GM19324 (cell line): Measurements from ENCODE around the gene LENEP.
A peak's percentile ranks its signal among the peaks of the same experiment; 100 is the strongest.

Experiments
- ATAC-seq: cut with Tn5 transposase; IDR thresholded peaks from one replicate; pipeline ENCODE4 v1.9.1; 2021; ENCODE audit warnings: mild to moderate bottlenecking, moderate library complexity; ENCODE audit not compliant: unreplicated experiment, low FRiP score

The LENEP gene

DNA sequence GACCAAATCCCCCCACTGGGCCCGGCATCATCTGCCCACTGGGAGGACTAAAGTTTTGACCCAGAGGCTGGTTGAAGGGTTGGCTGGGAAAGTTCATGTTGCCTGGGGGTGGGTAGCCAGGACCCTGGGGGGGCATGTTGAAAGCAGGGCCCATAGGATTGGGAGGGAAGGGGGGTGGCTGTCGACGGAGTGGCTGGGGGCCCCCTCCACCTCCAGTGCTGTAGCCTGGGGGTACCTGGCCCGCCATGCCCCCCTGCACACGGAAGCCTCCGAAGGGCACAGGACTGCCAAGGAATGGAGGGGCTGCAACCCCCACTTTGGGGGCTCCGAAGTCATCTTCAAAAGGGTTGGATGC lies 34.0 kb upstream of the LENEP start:
- ATAC-seq, result no peak

DNA sequence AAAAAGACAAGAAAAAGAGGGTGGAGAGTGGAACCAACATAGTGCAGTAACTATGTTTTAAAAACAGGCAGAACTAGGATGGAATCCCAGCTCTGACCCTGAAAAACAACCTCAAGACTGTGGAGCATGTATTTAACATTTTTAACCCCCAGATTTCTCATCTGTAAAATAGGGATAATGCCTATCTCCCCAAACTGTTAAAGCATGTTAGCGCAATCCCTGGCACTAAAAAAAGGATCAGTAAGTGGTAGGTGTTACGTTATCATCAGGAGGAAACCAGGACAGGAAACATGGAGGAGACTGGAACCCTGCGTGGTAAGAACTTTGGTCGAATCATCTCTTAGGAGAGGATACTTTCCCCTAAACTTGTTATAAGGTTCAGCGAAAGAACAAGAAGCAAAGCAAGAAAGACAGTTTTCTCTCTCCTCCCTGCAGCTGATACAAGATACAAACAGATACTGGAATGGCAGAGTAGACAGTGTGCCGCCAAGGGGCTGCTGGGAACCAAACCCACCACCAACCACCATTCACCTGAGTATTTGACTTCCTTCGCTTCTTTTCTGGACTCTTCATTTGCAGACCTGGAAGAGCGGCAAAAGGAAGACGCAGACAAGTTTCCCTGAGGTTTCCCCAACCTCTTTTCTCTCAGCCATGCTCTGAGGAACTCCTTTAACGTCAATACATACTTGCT lies 32.8 kb upstream of the LENEP start:
- ATAC-seq, result no peak

DNA sequence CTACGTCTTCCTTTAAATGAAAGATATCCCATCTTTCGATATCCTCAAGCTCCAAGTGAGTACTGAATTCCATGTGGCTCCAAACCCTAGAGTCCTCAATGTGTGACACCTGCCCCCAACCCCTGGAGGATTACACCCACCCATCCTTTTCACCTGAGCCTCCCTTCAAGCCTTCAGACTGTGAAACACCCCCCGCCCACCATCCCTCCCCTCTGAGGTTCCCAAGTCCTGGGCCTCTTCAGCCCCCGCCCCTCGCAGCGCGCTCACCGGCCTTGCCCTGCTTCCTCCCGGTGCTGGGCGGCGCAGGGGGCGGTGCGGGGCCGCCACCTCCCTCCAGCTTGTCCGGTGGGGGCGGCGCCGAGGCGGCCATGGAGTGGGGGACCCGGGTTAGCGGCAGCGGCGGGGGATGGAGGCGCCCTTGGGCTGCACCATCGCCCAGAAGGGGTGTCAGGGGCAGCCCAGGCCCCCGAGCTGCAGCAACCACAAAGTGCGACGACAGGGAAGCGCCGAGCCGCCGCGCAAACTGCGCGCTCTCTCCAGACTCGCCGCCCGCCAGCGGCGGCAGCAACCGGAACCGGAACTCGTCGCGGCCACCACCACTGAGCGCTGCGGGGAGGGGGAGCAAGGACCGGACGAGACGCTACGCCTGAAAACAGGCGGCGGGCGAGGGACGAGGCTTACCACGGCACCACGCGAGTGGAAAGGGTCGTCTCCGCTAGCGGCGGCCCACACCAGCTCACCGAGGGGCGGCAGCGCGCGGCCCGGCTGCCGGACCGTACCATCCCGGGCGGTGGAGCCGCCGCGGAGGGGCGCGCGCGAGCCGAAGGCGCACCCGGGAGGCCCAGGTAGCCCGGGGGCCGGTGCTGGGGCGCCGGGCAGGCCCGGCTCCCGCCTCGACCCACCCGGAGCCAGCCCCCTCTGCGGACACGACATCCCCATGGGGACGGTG lies 31.9 kb upstream of the LENEP start, which contains the start of gene PYGO2:
Gene PYGO2, minus strand, starts transcription at position 576 of the 949 bp plus-strand sequence. Its CDS starts 206 bp downstream, at position 370.
- peak; percentile 73 for ATAC-seq

DNA sequence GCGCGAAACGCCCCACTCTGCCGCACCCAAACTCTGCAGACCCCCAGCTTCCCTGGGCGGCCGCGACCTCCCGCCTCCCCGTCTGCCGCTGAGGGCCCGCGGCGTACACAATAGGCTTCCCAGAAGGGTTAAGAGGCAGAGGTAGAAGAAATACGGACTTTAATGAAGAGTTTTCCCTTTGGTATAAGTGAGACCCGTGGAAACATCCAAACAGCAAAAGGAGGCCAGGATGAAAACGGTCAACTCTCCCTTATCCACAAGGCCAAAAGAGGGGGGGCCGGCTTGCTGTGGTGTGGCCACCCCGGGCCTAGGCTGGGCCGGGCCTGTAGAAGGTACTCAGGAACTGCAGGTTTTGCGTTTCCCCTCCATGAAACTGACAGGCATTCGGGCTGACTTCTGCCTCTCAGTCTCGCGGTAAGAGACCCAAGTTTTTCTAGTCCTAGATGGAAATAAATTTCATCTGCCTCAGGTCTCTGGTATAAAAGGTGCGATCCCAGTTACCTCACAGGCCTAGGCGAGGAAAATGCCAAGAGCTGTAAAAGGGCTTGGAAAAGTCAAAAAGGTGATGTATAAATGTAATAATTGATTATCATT lies 31.1 kb upstream of the LENEP start:
- ATAC-seq, result peak; percentile 9

DNA sequence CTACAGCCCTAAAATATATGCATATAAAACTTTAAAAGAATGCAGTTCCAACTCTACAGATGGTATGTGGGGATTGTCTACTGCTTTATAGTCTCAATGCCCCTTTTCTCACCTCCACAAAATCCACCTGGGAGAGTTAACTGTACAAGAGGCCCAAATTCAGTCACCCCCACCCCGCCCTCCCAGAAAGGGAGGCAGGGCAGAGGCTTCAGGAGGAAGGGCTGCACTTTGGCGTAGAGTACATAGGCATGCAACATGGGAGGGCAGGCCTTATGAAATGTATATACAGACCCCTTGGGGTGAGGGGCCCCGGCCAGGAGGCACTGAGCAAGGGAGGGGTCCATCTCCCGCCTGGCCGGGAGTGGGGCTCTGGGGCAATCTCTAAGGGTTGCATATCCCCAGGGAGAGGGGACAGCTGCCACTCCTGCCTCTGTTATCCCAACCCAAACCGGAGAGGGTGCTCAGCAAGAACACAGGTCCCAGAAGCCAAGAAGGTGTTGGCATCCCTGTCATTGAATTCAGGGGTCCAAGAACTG lies 30.5 kb upstream of the LENEP start:
- ATAC-seq, result no peak

DNA sequence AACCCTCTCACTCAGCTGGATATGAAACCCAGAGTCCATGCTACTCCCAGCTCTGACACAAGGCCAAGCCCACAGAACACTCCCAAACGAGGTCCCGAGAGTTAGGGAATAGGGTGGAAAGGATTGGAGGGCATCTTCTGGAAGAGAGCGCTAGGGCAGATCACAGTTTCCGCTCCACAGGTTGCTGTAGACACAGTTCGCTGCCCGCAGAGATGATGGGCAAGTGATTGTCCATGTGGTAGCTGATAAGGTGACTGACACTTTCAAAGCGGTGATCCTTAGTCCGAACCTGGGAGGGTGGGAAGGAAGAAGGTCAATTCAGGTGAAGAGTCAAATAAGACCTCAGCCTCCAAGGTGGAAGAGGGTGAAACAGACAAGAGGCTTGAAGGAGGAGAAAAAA lies 29.7 kb upstream of the LENEP start:
- ATAC-seq, result no peak

DNA sequence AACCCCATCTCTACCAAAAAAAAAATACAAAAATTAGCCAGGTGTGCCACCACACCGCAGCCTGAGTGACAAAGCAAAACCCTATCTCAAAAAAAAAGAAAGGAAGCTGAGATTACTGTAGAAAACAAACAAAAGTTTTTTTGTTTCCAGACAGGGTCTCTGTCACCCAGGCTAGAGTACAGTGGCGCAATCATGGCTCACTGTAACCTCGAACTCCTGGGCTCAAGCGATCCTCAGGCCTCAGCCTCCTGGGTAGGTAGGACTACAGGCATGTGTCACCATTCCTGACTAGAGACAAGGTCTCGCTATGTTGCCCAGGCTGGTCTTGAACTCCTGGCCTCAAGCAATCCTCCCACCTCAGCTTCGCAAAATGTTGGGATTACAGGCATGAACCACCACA lies 29.0 kb upstream of the LENEP start:
- ATAC-seq, result no peak

DNA sequence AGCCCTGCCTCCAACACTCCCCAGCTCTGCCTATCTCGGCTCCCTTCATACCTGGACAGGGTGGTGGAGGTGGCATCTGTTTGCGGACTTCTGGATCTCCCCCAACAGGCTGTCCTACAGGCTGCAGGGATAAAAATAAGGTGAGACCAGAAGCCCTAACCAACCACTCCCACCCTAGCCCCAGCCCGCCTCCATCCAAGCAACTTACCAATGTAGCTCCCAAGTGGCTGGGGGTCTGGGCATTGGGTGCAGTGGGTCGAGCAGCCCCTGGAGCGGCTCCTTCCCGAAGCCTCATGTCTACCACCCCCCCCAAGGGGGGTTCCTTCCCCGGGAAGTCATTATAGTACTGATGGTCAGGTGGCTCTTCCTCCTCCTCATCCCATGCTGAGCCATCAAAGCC lies 27.3 kb upstream of the LENEP start:
- no peak for ATAC-seq

DNA sequence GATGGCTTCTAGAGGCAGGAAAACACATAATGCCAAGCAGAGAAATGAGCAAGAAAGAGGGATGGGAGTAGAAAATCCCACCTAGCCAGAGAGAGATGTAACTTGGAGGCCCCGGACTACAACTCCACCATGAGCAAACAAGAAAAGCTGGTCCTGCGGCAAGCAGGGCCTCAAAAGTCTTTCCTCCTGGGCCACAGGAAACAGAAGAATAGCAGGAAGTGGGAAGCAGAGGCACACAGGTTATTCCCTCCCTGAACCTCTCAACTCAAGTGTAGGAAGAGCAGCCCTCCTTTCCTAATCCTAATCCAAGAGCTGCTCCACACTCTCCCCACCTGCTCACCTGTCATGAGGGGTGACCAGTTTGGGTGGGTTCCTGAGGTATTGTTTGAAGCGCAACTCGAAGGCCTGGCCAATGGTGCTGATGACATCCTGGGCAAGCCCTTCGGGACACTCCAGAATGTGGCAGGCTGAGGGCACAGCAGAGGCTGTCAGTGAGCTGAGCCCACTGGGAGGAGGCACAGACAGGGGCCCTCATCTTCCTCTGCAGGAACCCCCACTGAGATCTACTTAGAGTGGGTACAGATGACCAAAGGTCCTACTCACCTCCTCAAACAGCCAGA lies 25.9 kb upstream of the LENEP start:
- no peak for ATAC-seq

DNA sequence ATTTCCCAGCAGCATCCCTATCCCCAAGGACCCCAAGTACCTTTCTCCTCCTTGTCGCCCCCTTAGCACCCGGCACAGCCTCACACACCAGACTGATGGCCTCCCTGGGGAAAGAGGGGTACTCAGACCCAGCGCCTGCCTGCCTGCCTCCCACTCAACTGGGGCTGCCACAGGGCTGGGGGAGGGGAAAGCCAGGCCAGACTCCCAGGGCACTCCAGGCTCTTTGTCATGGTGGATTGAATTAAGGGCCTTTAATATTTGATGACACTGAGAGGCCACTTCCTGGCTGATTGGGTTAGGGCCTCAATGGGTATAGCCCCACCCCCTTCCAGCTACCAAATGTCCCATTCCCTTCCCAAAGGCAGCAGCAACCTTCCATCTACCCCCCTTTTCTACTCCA lies 24.7 kb upstream of the LENEP start:
- ATAC-seq, result no peak

DNA sequence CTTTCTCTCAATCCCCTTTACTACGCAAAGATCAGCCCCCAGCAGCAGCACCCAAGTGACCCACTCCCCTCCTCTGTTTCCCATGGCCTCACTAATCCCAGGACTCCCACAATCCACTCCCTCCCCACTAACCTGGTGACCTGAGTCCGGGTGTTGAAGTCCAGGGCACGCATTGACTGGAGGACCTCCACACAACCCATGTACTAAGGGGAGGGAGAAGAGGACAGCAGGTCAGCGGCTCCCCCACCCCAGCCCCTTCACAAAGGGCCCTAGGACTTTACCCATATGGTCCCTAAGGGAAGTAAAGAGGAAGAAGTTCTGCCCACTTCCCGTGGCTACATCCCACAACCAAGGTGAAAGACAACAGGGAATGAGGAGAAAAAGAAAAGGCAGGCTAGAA lies 24.1 kb upstream of the LENEP start:
- no peak for ATAC-seq

DNA sequence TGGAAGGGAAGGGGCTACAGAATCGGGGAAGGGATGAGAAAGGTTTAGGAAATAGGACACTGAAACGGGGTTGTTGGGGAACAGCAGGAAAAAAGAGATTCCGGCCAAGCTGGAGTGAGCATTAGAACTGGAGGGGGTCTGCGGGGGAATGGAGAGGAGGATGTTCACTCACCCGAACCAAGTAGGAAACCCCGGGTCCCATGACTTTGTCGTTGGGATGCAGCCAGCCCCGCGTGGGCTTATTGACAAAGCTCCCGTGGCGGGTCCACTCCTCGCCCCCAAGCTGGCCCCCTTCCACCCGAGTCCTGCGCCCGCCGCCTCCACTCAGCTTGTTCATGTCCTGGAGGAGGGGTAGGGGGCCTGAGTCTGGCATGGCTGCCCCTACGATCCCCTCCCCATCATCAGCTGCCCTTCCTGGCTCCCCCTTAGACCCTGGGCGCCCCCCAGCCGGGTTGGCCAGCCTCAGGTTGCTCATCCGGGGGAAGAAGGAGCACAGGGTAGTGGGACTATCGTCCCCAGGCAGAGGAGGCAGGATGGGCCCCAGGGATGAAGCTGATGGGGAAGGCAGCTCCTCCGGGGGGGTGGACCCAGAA lies 23.4 kb upstream of the LENEP start:
- no peak for ATAC-seq

DNA sequence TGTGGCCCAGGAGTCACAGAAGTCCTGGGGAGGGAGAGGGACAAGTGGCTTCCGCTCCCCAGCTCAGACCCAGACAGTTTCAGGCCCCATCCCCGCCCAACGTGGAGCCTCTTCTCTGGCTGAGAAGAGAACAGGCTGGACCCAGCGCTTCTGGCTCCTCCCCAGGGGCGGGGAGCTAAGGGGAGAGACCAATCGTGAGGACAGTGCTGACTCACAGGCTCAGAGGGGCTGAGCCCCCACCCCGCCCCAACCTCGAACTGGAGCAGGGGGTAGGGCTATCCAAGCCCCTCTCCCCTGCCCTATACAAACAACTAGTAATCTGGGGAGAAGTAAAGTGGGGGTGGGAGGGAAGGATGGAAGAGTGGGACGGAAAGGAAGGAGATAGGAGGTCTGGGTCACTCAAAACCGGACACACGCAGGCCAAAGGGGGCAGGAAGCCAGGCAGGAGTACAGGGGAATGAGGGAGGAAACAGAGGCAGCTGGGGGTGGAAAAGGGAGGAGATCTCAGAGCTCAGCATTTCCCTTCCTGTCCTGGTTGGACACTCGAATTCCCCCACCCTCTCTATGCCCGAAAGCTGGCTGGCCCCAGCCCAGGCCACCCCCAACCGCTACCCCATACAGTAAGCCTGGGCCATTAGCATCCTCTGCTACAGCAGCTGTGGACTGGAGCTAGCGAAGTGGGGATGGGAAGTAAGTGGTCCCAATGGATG lies 22.6 kb upstream of the LENEP start, which contains the start of gene SHC1:
Gene SHC1, minus strand, starts transcription at position 117 of the 710 bp plus-strand sequence. CDS start 221 bp downstream, outside the sequence.
- ATAC-seq, result no peak

DNA sequence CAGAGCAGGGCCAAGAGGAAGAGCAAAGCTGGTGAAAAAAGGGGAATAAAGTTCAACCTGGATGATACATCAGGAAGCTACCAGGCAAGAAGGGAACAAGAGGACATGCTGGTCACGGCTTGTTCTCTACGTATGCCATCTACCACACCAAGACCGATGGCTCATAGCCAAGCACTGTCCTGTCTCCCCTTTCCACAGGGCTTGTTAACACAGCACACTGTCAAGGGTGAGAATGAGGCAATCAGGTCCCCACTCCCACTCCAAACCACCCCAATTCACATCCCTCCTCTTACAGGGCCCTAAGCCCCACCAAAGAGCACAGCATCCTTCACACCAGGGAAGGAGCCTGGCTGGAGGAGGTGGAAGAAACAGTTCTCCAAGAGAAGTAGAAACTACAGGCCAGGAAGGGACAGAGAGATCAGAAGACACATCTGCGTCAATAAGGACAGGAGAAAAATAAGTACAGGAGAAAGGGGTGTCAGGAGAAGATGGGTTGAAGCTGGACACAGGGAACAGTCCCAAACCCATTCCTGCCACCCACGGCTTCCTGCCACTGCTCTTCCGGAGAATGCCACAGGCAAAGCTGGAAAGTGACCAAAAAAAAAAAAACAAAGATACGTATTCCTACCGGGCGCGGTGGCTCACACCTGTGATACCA lies 21.9 kb upstream of the LENEP start:
- ATAC-seq, result no peak

DNA sequence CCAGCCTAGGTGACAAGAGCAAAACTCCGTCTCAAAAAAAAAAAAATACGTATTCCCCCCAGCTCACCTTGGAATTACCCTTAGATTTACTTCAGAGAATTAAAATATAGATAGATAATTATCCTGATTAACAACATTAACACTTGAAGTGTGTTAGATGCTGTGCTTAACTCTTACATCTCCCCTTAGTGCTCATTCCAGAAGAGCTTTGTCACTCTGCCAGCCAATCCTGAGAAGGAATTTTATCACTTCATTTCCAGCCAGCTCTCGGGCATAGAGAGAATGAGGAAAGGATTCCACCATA lies 21.2 kb upstream of the LENEP start:
- ATAC-seq, result no peak

DNA sequence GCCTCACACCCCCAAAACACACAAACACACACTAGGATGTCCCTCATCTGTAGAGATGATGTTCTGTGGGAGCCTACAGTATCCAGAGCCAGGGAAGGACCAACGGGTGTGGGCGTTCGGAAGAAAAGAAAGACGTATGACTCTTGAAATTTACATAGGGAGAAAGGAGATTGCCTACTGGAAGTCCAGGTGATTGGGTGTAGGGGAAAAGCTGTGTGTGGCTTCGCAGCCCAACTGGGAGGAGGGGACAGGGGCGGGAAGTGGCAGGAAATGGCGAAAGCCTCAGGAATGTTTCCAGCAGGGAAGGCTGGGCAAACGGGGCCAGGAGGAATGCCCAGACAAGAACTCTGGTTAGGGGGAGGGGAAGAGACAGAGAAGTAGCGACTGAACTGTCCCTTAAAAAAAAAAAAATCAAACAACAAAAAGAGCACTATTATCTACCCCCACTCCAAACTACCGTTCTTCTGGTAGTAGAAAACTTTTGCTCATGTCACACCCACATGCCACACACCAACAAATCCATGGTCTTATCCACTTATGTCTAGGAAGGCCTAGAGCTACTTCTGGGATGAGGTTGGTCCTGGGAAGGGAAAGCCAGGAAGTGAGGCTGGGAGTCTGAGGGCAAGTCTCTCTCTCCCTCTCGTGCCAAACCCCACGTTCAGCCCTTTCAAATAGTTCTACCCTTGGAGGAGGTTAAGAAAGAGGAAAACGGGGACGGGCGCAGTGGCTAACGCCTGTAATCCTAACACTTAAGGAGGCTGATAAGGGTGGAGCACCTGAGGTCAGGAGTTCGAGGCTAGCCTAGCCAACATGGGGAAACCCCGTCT lies 20.7 kb upstream of the LENEP start:
- no peak for ATAC-seq

DNA sequence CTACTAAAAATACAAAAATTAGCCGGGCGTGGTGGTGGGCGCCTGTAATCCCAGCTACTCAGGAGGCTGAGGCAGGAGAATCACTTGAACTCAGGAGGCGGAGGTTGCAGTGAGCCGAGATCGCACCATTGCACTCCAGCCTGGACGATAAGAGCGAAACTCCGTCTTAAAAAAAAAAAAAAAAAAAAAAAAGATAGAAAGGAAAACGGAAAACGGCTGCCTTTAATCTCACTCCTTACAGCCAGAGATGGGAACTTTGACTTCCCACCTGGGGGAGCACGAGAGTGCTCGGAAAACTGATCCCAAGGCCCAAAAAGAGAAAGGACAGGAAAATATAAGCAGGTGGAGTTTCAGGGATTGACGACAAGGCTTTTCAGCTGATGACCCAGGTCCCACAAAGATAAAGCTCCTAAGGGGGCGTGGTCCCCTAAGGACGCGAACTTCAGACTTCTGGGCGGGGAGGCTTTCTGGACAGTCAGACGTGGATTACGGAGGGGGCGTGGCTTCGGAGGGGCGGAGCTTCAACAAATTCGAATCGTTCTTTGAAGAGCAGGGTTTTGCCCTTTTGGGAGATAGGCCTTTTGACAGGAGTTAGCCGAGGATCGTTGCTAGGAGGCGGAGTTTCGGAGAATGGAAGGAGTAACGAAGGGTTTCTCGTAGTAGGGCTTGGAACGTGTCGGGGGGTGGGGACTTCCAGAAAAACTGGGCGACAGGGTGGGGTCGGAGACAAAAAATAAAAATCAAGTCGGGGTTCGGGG lies 19.9 kb upstream of the LENEP start:
- ATAC-seq, result no peak
